Activated CD4-positive, alpha-beta T cell treated with anti-CD3 and anti-CD28 coated beads, Interleukin-2, Interleukin-4, amounts not matched to agents 100 ng/mL and 50 ng/mL, durations not matched to agents 16 hours and 8 hours (primary cell): ENCODE measurements around the gene PARD6G.

Experiments
- DNase-seq: peaks from one replicate; pipeline ENCODE4 v3.0.0-alpha.2; 2020; ENCODE audit warnings: low spot score

PARD6G gene

GRCh38 chr18:80210312-80211083 is 36.8 kb downstream of the PARD6G start:
- no peak for DNase-seq

- DNase-seq = no peak
Observed at GRCh38 chr18:80208620-80209019, 38.7 kb downstream of the PARD6G start.

GRCh38 chr18:80205294-80205693 is 42.0 kb downstream of the PARD6G start:
- no peak for DNase-seq

GRCh38 chr18:80204142-80204541 is 43.2 kb downstream of the PARD6G start:
- DNase-seq = peak; percentile 23

- DNase-seq = no peak
Observed at GRCh38 chr18:80203249-80203648, 44.1 kb downstream of the PARD6G start.

GRCh38 chr18:80202264-80202998 is 44.9 kb downstream of the PARD6G start:
- peak; percentile 88 for DNase-seq

- DNase-seq = no peak
Observed at GRCh38 chr18:80201739-80202138, 45.6 kb downstream of the PARD6G start.

GRCh38 chr18:80200932-80201672 is 46.2 kb downstream of the PARD6G start:
- DNase-seq = no peak

- no peak for DNase-seq
Observed at GRCh38 chr18:80200171-80200931, 47.0 kb downstream of the PARD6G start.

- no peak for DNase-seq
Observed at GRCh38 chr18:80198994-80199748, 48.1 kb downstream of the PARD6G start.

GRCh38 chr18:80198391-80198790 is 48.9 kb downstream of the PARD6G start:
- DNase-seq = no peak

- DNase-seq = no peak
Observed at GRCh38 chr18:80197528-80197927, 49.8 kb downstream of the PARD6G start.

- no peak for DNase-seq
Observed at GRCh38 chr18:80196528-80197320, 50.6 kb downstream of the PARD6G start.

- DNase-seq = no peak
Observed at GRCh38 chr18:80194874-80195570, 52.3 kb downstream of the PARD6G start.

GRCh38 chr18:80193701-80194100 is 53.6 kb downstream of the PARD6G start:
- DNase-seq = no peak

GRCh38 chr18:80192653-80193385 is 54.5 kb downstream of the PARD6G start:
- no peak for DNase-seq

- no peak for DNase-seq
Observed at GRCh38 chr18:80191907-80192652, 55.2 kb downstream of the PARD6G start.

GRCh38 chr18:80191264-80191663 is 56.0 kb downstream of the PARD6G start:
- no peak for DNase-seq
